ENCODE data around the gene ATP5MC2.
A peak's percentile ranks its signal among the peaks of the same experiment; 100 is the strongest.
"Not testable (repeated sequence)": the region's sequence is repeated elsewhere in the genome, so short reads cannot be mapped to it uniquely, and the experiment has no call there.

The ATP5MC2 gene

GRCh38 chr12:53675701-53676607, at the start of gene ATP5MC2:
Gene ATP5MC2 (minus strand): TSS chr12:53676083. CDS start chr12:53672614, 3,469 bp downstream.
- peak; percentile 97 for TF ChIP-seq CTCF (IDR thresholded peaks at IDR 0.05; ENCODE audit: low read depth, low read length)
- peak within 1 kb of the TSS; percentile 87 for H3K4me3 ChIP-seq (ENCODE audit: low read depth, low read length)

DNA sequence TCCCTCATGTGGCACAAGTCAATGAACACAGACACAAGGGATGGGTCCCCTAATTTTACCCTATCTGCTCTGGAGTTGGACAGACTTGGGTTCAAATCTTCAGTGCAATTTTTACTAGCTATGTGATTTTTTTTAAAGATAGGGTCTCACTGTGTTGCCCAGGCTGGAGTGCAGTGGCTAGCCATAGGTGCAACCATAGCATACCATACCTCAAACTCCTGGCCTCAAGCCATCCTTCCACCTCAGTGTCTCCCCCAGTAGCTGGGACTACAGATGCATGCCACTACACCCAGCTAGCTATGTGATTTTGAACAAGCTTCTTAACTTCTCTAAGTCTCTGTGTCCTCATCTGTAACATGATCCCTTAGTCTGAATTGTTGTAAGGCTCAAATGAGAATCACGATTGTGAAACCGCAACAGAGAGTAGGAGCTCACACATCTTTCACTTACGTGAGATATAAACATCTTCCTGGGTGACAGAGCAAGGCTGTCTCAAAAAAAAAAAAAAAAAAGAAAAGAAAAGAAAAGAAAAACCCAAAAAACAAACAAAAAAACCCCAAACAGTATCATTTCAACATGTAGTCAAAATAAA, 46.7 kb upstream of the ATP5MC2 start:
- no peak overlapping the region for H3K4me3 ChIP-seq (ENCODE audit: low read depth, low read length)
- no peak for TF ChIP-seq CTCF (IDR thresholded peaks at IDR 0.05; ENCODE audit: low read depth, low read length)

DNA sequence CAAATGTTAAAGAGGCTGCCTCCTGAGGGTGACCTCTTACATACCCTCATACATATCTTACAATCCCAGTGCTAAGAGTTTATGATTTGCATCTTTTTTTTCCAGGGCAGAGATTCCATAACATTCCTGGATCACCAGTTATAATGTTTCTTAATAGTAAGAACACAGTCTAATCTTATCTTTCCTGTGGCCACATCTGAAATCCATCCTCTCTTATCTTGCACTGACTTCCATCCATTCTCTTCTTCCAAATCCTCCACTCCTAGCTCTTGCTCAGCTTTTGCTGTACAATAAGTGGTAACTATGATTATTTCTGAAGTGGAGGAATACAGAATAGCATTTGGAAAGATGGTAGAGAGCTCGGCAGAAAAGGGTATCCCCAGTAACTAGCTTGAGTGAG, 45.1 kb upstream of the ATP5MC2 start:
- H3K4me3 ChIP-seq (ENCODE audit: low read depth, low read length) = no peak overlapping the region
- TF ChIP-seq CTCF (IDR thresholded peaks at IDR 0.05; ENCODE audit: low read depth, low read length) = no peak

DNA sequence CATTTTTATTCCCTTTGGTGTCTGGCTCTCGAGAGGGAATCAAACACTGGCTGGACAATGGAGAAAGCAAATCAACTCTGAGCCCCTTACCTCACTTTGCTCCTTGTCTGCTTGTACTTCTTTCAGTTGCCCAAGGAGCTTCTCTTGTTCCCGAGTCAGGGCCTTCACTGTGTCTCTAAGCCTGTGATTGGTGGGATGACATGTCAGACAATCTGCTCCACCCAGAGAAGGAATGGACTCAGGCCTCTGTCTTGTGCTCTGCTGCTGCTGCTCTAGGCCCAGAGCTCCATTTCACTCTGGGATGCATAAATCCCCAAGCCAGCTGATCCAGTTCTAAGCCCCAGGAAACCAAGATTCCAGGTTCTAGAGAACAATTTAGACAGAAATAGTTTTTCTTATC, 43.8 kb upstream of the ATP5MC2 start:
- H3K4me3 ChIP-seq (ENCODE audit: low read depth, low read length) = no peak overlapping the region
- TF ChIP-seq CTCF (IDR thresholded peaks at IDR 0.05; ENCODE audit: low read depth, low read length) = no peak

GRCh38 chr12:53718567-53718966, 42.7 kb upstream of the ATP5MC2 start:
- H3K4me3 ChIP-seq (ENCODE audit: low read depth, low read length) = not testable (repeated sequence)

GRCh38 chr12:53717319-53717718, 41.4 kb upstream of the ATP5MC2 start:
- TF ChIP-seq CTCF (IDR thresholded peaks at IDR 0.05; ENCODE audit: low read depth, low read length) = no peak
- no peak overlapping the region for H3K4me3 ChIP-seq (ENCODE audit: low read depth, low read length)

- no peak overlapping the region for H3K4me3 ChIP-seq (ENCODE audit: low read depth, low read length)
- TF ChIP-seq CTCF (IDR thresholded peaks at IDR 0.05; ENCODE audit: low read depth, low read length) = no peak
Measured at GRCh38 chr12:53714004-53714403, 38.1 kb upstream of the ATP5MC2 start.
